GM10266 (cell line): ENCODE data around the gene ATP11C.

Experiments
- DNase-seq: peaks from one replicate; pipeline ENCODE4 v3.0.0; 2012; ENCODE audit errors: extremely low spot score
- CTCF ChIP-seq: IDR thresholded peaks from 2 replicates; pipeline ENCODE4 v1.5.1; 2012; ENCODE audit warnings: mild to moderate bottlenecking, low read depth; ENCODE audit not compliant: control insufficient read depth, insufficient read depth; ENCODE audit errors: missing control alignments

ATP11C gene

DNA sequence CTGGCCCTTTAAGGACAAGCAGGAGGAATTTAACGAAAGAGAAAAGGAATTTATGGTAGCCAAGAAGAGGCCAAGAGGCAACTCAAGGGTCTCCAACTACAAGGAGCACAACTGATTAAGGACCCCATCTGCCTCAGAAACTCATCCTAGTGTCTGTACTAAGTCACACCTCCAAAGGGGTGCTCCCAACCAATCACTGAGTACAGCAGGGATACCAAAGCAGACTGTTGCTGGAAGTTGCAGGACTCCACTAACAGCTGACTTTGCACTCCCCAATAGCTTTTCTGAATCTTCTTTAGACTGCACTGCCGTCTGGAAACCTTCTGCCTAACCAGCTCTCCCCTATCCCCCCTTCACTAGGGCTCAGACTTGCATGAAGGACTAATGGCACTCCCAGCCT, 50.6 kb downstream of the ATP11C start:
- TF ChIP-seq CTCF: no peak
- DNase-seq: no peak

DNA sequence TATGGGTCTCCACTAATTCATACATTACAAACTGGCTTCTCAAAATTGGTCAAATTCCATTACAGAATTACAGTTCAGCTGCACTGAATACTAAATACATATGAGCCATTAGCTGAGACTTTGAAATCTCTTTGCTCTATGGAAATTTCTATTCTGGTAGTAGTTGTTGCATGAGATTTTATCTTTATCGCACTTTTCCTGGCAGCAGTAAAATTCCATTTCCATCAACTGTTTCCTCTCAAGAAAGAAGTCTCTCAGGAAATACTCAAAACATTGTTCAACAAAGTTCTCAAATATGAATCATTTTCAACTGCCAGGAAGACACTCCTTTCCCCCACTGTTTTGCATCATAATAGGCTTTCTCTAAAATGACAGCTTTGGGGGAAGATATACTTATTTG, 51.3 kb downstream of the ATP11C start:
- no peak for DNase-seq
- no peak for TF ChIP-seq CTCF

GRCh38 chrX:139881130-139881529, 51.7 kb downstream of the ATP11C start:
- no peak for TF ChIP-seq CTCF
- DNase-seq: no peak

DNA sequence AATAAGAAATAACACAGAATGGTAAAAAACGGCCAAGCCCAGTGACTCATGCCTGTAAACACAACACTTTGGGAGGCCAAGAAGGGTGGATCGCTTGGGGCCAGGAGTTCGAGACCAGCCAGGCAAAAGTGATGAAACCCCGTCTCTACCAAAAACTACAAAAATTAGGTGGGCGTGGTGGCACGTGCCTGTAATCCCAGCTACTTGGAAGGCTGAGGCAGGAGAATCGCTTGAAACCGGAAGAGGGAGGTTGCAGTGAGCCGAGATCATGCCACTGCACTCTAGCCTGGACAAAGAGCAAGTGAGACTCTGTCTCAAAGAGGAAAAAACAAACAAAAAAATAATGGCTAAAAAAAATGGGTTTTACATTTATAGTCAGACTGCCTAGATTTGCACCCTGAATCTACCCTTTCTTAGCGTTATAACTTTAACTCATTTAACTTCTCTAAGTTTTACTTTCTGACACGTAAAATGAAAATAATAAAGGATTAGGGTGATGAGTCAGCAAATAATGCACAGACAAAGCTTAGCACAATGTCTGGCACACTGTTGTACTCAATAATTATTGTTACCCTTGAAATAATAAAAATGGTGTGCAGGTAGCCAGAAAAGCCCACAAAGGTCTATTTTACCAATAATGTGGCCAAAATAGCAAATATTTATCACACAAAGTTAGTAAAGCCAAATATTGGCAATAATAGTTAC, 55.0 kb downstream of the ATP11C start:
- no peak for TF ChIP-seq CTCF
- no peak for DNase-seq

DNA sequence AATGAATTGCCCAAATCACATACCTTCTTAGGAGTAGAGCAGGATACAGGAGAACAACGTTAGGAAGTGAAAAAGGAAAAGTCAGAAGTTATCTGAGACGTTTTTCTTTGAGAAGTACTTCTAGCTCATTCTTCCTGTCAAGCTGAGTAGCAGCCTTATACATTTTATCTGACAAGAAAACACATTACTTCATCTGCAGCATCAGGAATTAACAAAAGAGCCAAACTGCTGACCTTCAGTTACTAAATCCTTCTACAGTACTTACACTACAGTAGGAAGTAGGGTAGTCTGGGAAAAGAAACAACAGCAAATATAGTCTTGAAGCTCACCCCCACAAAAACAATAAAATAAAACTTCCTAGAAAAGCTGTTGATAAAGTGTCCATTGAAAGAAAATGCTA, 57.0 kb downstream of the ATP11C start:
- DNase-seq: no peak
- TF ChIP-seq CTCF: no peak

GRCh38 chrX:139869796-139870195, 63.1 kb downstream of the ATP11C start:
- no peak for DNase-seq
- no peak for TF ChIP-seq CTCF

- TF ChIP-seq CTCF: no peak
- DNase-seq: no peak
Measured at GRCh38 chrX:139864640-139865039, 68.2 kb downstream of the ATP11C start.
